Activated gamma-delta T cell treated with anti-CD3 and anti-CD28 coated beads, Interleukin-2, amount 50 U/mL, for 16 hours (primary cell): ENCODE results near the gene TIMP2.

ENCODE experiments used
- DNase-seq: peaks from one replicate; pipeline ENCODE4 v3.0.0-alpha.2; 2020; ENCODE audit warnings: low read depth

The TIMP2 gene

GRCh38 chr17:78836420-78837021 is 88.7 kb downstream of the TIMP2 start:
- no peak for DNase-seq

DNA sequence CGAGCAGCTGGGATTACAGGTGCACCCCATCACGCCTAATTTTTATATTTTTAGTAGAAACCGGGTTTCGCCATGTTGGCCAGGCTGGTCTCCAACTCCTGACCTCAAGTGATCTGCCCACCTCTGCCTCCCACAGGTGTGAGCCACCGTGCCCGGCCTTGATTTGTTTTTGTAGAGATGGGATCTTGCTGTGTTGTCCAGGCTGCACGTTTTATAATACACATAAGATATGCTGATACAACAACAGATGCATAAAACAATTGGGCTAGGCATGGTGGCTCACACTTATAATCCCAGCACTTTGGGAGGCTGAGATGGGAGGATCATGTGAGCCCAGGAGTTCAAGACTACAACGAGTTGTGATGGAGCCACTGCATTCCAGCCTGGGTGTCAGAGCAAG is 90.6 kb downstream of the TIMP2 start:
- DNase-seq: no peak

- no peak for DNase-seq
Measured at GRCh38 chr17:78832541-78832810, 92.7 kb downstream of the TIMP2 start.

- DNase-seq: no peak
Measured at GRCh38 chr17:78831688-78832540, 93.3 kb downstream of the TIMP2 start.

DNA sequence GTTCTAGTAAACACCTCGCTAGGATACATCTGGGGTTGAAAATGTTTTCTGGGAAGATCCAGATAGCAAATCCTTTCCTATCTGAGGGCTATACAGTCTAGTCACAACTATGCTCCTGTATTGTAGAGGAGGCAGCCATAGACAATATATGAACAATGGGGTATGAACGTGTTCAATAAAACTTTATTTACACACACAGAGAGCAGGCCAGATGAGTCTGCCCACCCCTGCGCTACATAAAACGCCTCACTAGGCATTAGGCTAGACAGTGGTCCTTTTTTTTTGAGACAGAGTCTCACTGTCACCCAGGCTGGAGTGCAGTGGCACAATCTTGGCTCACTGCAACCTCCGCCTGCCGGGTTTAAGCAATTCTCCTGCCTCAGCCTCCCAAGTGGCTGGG is 95.7 kb downstream of the TIMP2 start:
- no peak for DNase-seq

DNA sequence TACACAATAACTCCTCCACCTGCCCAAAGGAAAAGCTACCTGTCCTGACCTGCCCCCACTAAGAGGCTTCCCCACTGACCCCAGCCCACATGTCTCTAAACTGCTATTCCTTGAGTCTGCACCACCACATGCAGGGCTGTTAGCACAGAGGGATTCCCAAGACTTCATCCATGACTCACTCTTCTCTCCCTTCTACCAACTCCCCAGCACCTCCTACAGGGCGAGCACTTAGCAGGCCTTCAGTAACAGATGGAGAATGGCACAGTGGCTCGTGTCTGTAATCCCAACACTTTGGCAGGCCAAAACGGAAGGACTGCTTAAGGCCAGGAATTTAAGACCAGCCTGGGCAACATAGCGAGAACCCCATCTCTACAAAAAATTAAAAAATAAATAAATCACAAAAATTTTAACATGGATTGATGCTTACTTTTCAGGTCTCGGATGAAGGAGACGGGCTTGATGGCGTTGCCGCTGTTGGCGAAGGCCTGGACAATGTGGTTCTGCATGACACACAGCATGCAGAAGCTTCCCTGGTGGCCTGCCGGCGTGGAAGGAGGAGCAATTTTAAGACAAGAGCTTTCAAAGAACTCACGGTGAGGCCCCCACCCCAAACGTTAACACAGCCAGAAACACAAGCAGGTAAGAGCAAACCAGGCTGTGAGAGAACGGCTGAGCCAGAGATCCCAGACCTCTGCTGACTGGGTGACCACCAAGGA is 96.6 kb downstream of the TIMP2 start:
- no peak for DNase-seq

DNA sequence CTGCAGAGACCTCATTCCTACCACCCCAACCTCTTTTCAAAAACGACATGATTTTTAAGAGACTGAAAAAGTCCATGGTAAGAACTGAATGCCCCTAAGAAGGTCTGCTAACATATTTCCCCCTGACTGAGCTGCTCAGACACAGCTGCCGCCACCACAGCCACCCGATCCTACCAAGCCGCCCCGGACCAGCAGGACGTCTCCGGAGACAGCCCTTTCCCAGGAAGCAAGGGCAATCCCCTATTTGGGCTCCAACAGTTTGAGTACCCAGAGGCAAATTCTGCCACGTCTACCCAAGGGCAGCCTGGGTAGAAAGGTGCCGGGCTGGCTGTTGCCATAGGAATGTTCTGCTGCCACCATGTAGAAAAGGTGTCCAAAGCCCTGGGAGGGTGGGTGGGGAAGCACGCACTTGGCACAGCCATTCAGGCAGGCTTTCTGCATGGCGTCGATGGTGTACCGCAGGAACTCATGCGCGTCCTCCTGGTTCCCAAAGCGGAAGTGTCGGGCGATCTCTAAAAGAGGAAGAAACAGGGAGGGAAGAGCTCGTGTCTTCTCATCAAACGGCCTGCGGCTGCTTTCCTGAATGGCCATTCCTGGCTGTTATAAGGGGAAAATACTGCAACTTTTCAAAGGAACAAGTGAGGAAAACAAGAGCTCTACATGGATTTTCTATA is 98.2 kb downstream of the TIMP2 start:
- DNase-seq: no peak

- no peak for DNase-seq
Measured at GRCh38 chr17:78826421-78826820, 98.8 kb downstream of the TIMP2 start.

DNA sequence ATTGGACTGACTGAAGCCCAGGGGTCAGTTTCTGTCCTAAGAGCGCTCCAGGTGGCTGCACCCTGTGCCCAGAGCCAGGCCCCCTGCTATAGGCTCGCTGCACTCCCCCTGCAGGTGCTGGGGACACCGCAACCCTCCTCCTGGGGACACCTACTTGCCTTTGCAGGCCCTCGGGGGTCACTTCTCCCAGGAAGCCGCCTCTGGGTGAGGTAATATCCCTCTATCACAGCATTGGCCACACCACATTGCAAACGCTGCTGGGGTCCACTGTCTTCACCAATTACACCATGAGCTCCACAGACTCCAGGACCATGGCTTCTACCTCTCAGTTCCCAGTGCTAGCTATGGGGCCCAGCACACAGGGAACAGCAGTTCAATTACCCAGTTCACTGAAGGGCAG is 99.5 kb downstream of the TIMP2 start:
- DNase-seq: no peak

GRCh38 chr17:78824240-78824639 is 100.9 kb downstream of the TIMP2 start:
- no peak for DNase-seq

GRCh38 chr17:78823282-78824046 is 101.7 kb downstream of the TIMP2 start:
- DNase-seq: no peak

DNA sequence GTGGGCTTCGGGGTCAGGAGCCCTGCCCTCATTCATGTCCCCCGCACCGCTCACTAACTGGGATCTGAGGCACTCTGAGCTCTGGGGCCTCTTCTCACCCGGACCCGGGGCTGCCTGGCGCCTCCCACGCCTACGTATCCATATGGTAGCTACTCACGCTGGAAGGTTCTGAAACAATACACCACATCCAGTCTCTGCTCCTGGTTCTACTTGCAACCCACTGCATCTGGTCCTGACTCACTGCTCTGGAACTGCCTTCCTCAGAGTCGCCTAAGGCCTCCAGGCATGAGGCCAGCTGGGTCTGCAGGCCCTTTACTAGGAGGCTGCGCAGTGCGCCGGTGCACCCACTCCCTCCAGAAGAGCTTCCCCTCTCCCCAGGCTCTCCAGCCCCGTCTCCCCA is 102.6 kb downstream of the TIMP2 start:
- no peak for DNase-seq

DNA sequence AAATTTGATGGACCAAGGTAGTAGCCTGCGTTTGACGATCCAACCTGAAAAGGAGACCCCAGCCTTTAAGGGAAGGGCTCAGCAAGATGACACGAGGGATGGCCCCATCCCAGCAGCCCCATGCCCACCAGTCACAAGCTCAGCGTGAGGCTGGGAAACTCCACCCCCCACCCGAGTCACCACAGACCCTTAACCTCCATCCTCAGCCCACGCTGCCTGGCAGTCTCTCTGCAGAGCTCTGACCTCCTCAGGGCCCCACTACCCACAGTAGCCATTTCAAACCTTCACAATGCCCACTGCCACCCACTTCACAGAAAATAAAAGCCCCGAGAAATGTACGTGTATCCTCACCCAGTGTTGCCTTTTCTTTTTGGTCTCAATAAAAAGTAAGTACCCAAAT is 103.2 kb downstream of the TIMP2 start:
- no peak for DNase-seq

- DNase-seq: no peak
Measured at GRCh38 chr17:78820841-78821240, 104.3 kb downstream of the TIMP2 start.

DNA sequence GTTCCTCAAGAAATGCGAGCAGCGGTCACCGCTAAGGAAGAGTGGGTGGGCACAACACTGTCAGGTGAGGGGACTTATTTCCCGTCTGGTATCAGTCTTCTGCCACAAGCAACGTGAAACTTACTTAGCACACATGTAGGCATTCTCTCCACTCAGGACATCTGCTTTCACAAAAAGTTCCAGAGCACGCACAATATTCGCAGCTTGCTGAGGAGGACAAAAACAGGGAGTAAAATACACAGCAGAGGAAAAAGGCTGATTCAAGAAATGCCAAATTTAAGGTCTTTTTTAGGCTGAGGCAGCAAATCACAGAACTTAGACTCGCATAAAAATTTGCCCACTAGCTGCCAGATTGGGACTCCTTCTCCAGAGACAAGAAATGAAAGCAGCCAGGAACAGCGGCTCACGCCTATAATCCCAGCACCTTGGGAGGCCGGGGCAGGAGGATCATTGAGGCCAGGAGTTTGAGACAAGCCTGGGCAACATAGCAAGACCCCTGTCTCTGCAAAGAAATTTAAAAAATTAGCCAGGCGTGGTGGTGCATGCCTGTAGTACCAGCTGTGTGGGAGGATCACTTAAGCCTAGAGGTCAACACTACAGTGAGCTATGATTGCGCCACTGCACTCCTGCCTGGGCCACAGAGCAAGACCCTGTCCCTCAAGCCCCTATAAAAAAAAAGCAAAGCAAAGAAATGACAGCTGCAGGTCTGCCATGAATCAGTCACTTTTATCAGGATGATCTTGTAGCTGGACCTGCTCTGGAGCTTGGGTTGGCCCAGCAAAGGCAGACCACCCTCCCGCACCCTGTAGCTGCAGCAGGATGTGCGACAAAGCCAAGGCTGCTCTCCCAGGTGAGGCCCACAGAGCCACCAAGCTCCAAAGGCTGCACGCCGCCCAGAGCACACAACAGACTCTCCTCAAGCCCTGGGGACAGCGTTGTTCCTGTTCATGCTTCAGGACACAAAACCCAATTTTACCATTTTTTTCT is 105.1 kb downstream of the TIMP2 start:
- no peak for DNase-seq

DNA sequence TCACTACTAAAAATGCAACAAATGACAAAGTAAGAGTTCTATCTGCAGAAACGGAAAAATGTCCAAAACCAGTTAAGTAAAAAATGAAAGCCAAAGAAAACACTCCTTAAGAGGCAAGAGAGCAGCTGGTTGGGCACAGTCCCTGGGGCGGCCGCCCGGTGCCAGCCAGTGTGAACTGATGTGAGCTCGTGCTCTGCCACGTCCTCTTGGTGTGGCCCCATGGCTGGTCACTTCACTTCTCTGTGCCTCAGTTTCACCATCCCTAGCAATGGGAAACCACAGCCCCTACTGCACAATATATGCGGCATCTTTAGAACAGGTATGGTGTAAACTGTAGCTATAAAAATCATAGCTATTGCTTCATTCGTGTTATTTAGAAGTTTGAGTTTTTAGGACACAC is 105.8 kb downstream of the TIMP2 start:
- no peak for DNase-seq

DNA sequence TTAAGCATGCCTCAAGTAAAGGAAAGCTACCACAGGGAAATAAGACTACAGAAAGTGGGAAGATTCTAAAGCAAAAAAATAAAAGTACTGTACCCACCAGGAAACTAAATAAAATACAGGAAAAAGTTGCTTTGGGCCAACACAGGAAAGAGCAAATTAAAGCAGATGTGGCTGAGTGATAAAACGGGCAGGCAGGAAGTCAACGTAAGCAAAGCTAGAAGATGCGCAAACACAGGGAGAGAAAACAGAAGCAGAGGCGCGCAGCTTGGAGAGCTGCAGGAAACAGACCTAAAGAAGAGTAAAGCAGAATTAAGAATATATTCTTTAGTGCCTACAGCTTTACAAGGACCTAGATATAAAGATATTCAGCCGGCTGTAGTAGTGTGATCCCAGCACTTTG is 106.3 kb downstream of the TIMP2 start:
- peak; percentile 29 for DNase-seq

DNA sequence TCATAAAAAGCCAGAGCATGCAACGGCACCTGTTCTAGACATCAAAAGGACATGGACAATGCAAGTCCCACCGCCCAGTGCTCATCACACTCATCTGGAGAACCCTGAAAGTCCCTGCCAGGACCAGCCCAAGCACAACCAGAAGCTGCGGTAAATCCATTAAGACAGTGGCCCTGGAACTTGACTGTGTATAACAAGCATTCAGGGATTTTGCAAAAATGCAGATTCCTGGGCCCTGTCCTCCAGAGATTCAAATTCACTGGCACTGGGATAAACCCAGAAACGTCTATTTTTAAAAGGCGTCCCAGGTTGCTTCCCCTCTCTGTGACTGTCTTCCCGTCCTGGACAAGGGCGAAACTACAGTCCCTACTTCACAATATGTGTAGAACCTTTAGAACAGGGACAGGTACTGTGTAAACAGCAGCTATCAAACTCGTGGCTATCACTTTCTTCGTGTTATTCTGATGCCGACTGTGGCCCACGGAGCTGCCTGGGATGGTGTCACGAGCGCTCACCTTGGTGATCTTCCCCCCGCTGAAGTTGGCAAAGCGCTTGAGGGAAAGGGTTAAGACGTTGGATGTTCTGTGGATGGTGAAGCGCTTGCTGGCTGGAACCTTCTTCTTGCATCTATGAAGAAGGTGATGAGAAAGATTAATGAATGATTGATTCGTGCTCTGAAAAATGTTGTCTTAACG is 106.9 kb downstream of the TIMP2 start:
- no peak for DNase-seq

DNA sequence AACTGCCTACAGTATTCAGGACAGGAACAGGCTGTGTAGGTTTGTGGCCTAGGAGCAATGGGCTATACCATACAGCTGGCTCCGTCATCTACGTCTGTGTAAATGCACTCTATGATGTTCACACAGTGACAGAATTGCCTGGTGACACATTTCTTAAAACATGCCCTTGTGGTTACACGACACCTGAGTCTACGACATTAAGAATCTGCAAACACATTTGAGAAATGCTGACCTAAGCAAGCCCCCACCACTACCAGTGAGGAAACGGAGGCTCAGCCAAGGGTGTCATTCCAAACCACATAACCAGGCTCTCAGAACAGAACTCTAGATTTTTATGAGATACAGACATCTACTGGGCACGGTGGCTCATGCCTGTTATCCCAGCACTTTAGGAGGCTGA is 108.1 kb downstream of the TIMP2 start:
- peak; percentile 61 for DNase-seq

GRCh38 chr17:78815696-78816095 is 109.5 kb downstream of the TIMP2 start:
- DNase-seq: no peak
